Measurements from ENCODE around the gene ZMIZ1.

The ZMIZ1 gene

GRCh38 chr10:79238606-79239005 lies 169.8 kb downstream of the ZMIZ1 start:
- no peak for DNase-seq

GRCh38 chr10:79239275-79239779 lies 170.6 kb downstream of the ZMIZ1 start:
- DNase-seq, result peak; percentile 46

GRCh38 chr10:79239924-79240581 lies 171.3 kb downstream of the ZMIZ1 start:
- peak; percentile 52 for DNase-seq

GRCh38 chr10:79241629-79241989 lies 172.8 kb downstream of the ZMIZ1 start:
- DNase-seq, result no peak

- peak; percentile 45 for DNase-seq
Measured at GRCh38 chr10:79241990-79242619, 173.3 kb downstream of the ZMIZ1 start.

- peak; percentile 86 for DNase-seq
Measured at GRCh38 chr10:79242620-79243152, 173.9 kb downstream of the ZMIZ1 start.

GRCh38 chr10:79243181-79244067 lies 174.7 kb downstream of the ZMIZ1 start:
- peak; percentile 49 for DNase-seq

GRCh38 chr10:79244068-79244442 lies 175.3 kb downstream of the ZMIZ1 start:
- DNase-seq, result no peak

- no peak for DNase-seq
Measured at GRCh38 chr10:79244841-79245504, 176.2 kb downstream of the ZMIZ1 start.

- DNase-seq, result no peak
Measured at GRCh38 chr10:79245539-79246208, 176.9 kb downstream of the ZMIZ1 start.

GRCh38 chr10:79246209-79246581 lies 177.4 kb downstream of the ZMIZ1 start:
- no peak for DNase-seq

GRCh38 chr10:79246606-79247275 lies 178.0 kb downstream of the ZMIZ1 start:
- DNase-seq, result no peak

- no peak for DNase-seq
Measured at GRCh38 chr10:79247373-79248137, 178.8 kb downstream of the ZMIZ1 start.

- DNase-seq, result peak; percentile 41
Measured at GRCh38 chr10:79248341-79249185, 179.8 kb downstream of the ZMIZ1 start.

- DNase-seq, result no peak
Measured at GRCh38 chr10:79249186-79250121, 180.7 kb downstream of the ZMIZ1 start.

- DNase-seq, result no peak
Measured at GRCh38 chr10:79250259-79250658, 181.5 kb downstream of the ZMIZ1 start.

GRCh38 chr10:79252450-79252849 lies 183.7 kb downstream of the ZMIZ1 start:
- no peak for DNase-seq

- DNase-seq, result no peak
Measured at GRCh38 chr10:79252971-79253370, 184.2 kb downstream of the ZMIZ1 start.
